Cerebellar cortex (tissue), 1 donor: Measurements from ENCODE around the gene COLGALT1.

Source experiments
- DNase-seq: peaks from one replicate; pipeline ENCODE4 v3.0.0-alpha.2; 2015; ENCODE audit warnings: low spot score

The COLGALT1 gene

GRCh38 chr19:17623224-17623935 lies 67.9 kb downstream of the COLGALT1 start:
- DNase-seq, result no peak

- DNase-seq, result no peak
Measured at GRCh38 chr19:17624314-17624991, 69.0 kb downstream of the COLGALT1 start.

GRCh38 chr19:17625043-17625442 lies 69.6 kb downstream of the COLGALT1 start:
- no peak for DNase-seq

GRCh38 chr19:17625980-17626379 lies 70.5 kb downstream of the COLGALT1 start:
- DNase-seq, result no peak

GRCh38 chr19:17626456-17627015 lies 71.1 kb downstream of the COLGALT1 start:
- no peak for DNase-seq

GRCh38 chr19:17627161-17627560 lies 71.7 kb downstream of the COLGALT1 start:
- DNase-seq, result no peak

- DNase-seq, result no peak
Measured at GRCh38 chr19:17627921-17628320, 72.5 kb downstream of the COLGALT1 start.

GRCh38 chr19:17629760-17630159 lies 74.3 kb downstream of the COLGALT1 start:
- no peak for DNase-seq

GRCh38 chr19:17632577-17632976 lies 77.1 kb downstream of the COLGALT1 start:
- no peak for DNase-seq
